SU-DHL-6 (cell line): ENCODE measurements around the gene COL20A1.

Experiments used
- H2AFZ ChIP-seq: fragments of 200-600 bp; sonication (generic); 2 replicates; pipeline ENCODE4 v1.6.1; 2014; ENCODE audit warnings: low read depth, mild to moderate bottlenecking, moderate library complexity, mixed read lengths, antibody characterized with exemption, low read length; ENCODE audit not compliant: severe bottlenecking
- H3F3A ChIP-seq: fragments of 200-600 bp; shearing (Covaris generic); 2 replicates; pipeline ENCODE4 v1.6.0; 2016; ENCODE audit warnings: antibody characterized with exemption, mild to moderate bottlenecking; ENCODE audit not compliant: insufficient read depth
- H3K27ac ChIP-seq: fragments of 200-600 bp; sonication (generic); 2 replicates; pipeline ENCODE4 v1.5.1; 2016; ENCODE audit warnings: low read depth, mild to moderate bottlenecking, low read length, moderate library complexity, mixed read lengths
- H3K27me3 ChIP-seq: fragments of 200-600 bp; sonication (generic), shearing (Covaris generic); 2 replicates; pipeline ENCODE4 v1.6.0; 2014; ENCODE audit warnings: mild to moderate bottlenecking, low read length
- H3K36me3 ChIP-seq: fragments of 200-600 bp; sonication (generic); 2 replicates; pipeline ENCODE4 v1.6.1; 2014; ENCODE audit warnings: mild to moderate bottlenecking, low read length, mixed read lengths
- H3K4me2 ChIP-seq: fragments of 300-600, 200-600 bp; shearing (Covaris generic), sonication (generic); 2 replicates; pipeline ENCODE4 v1.6.0; 2014; ENCODE audit warnings: low read length, low read depth, mild to moderate bottlenecking; ENCODE audit not compliant: poor library complexity, severe bottlenecking
- H3K4me3 ChIP-seq: fragments of 200-600 bp; sonication (generic); 2 replicates; pipeline ENCODE4 v1.5.1; 2014; ENCODE audit warnings: antibody characterized with exemption, low read length, mild to moderate bottlenecking, mixed read lengths; ENCODE audit not compliant: insufficient read depth, poor library complexity, severe bottlenecking
- H3K79me2 ChIP-seq: fragments of 200-600 bp; sonication (generic); 2 replicates; pipeline ENCODE4 v1.6.1; 2014; ENCODE audit warnings: mild to moderate bottlenecking, low read length, moderate library complexity; ENCODE audit not compliant: insufficient read depth
- H3K9ac ChIP-seq: fragments of 200-600 bp; sonication (generic); 2 replicates; pipeline ENCODE4 v1.7.0; 2014; ENCODE audit warnings: mild to moderate bottlenecking, low read length
- H3K9me2 ChIP-seq: fragments of 200-600 bp; sonication (generic); replicated peaks from 2 replicates; pipeline ENCODE4 v1.6.1; 2014; ENCODE audit warnings: low read length; ENCODE audit not compliant: insufficient read depth
- H3K9me3 ChIP-seq: fragments of 200-600 bp; sonication (generic); 2 replicates; pipeline ENCODE4 v1.6.1; 2014; ENCODE audit warnings: low read length, mixed read lengths; ENCODE audit not compliant: insufficient read depth
- H4K20me1 ChIP-seq: fragments of 200-600 bp; sonication (generic); 2 replicates; pipeline ENCODE4 v1.6.1; 2014; ENCODE audit warnings: low read depth, mild to moderate bottlenecking, antibody characterized with exemption, low read length, moderate library complexity, mixed read lengths
- EZH2phosphoT487 ChIP-seq: fragments of 200-600 bp; sonication (generic), shearing (Covaris generic); conservative IDR thresholded peaks from 2 replicates; pipeline ENCODE4 v1.6.1; 2018; ENCODE audit warnings: mild to moderate bottlenecking, antibody characterized with exemption, low read length, moderate library complexity, mixed read lengths
- TF ChIP-seq, protein P1 (sequence below): fragments of 200-600 bp; sonication (generic); IDR thresholded peaks from one replicate; pipeline ENCODE4 v1.5.1; 2017; ENCODE audit warnings: antibody characterized with exemption, mild to moderate bottlenecking, low read length, moderate library complexity; ENCODE audit not compliant: insufficient read depth, poor library complexity, severe bottlenecking

COL20A1 gene

DNA sequence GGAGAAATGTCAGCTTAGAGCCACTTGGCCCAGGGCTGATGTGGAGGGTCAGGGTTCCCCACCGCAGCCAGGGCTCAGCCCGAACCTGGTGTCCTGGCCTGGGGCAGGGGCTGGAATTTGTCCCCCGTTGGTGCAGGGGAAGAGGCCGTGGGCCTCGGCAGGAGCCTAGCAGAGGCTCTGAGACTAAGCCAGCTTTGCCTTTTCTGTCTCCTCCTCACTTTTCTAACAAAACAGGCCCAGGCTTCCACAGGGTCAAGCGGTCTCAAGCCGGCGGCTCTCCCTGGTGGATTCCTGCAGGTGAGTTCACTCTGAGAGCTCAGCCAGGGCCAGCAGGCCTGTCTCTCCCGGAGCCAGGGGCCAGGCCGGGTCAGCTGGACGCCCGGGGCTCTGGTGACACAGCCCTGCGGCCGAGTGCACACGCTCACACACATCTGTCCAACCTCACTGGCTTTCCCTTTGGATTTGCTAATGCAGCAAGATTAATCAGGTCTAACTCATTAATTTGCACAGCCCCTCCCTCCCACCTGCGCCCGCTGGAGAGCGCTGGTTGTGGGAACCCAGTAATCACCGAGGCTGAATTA, 71.1 kb downstream of the COL20A1 start:
- Histone ChIP-seq H3K36me3 (no peaks in the 10 kb centered on the region), H3K4me2 (no peak overlapping the region), H3F3A (no peaks in the 10 kb centered on the region), H3K9me2 (no peaks in the 10 kb centered on the region), H3K4me3 (no peak overlapping the region), H3K9ac (no peak overlapping the region), H3K27me3 (no peaks in the 10 kb centered on the region), H2AFZ (no peak overlapping the region), H3K9me3 (no peaks in the 10 kb centered on the region), H3K79me2 (no peaks in the 10 kb centered on the region), H4K20me1 (no peaks in the 10 kb centered on the region), H3K27ac (no peak overlapping the region)
- TF ChIP-seq EZH2phosphoT487: no peak
- TF ChIP-seq, protein P1, sequence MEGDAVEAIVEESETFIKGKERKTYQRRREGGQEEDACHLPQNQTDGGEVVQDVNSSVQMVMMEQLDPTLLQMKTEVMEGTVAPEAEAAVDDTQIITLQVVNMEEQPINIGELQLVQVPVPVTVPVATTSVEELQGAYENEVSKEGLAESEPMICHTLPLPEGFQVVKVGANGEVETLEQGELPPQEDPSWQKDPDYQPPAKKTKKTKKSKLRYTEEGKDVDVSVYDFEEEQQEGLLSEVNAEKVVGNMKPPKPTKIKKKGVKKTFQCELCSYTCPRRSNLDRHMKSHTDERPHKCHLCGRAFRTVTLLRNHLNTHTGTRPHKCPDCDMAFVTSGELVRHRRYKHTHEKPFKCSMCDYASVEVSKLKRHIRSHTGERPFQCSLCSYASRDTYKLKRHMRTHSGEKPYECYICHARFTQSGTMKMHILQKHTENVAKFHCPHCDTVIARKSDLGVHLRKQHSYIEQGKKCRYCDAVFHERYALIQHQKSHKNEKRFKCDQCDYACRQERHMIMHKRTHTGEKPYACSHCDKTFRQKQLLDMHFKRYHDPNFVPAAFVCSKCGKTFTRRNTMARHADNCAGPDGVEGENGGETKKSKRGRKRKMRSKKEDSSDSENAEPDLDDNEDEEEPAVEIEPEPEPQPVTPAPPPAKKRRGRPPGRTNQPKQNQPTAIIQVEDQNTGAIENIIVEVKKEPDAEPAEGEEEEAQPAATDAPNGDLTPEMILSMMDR: no peak

DNA sequence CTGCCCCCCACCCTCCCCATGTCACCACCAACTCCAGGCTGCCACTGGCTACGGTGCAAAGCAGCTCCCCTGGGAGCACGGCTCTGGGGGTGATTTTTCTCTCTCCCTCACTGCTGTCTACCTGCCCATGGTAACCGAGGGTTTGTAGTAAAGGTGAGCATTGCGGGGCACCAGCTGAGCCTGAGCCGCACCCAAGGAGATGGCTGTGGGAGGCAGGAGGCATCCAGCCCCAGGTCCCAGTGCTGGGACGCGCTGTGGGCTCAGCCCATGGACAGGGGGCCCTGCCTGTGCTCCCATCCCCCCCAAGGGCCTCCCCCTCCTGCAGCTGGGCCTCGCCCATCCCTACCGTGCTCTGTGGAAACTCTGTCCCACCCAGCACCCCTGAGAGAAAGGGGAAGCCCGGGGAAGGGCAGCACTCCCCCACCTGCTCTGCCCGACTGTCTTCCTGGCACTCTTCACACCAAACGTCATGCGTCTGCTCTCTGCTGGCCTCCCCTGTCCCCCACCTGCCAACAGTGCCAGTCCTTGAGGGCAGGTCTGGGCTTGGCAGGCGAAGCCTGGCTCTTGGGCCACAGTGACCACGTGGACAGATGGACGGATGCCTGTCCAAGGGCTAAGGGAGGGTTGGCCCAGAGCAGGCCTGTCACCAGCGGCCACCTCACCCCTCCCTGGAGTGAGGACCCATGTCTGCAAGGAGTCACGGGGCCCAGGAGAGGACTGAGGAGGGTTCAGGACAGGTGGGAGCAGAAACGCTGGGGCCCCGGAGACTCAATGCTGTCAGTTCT, 72.0 kb downstream of the COL20A1 start:
- no peaks in the 10 kb centered on the region for H3F3A ChIP-seq
- no peaks in the 10 kb centered on the region for H4K20me1 ChIP-seq
- TF ChIP-seq, protein P1: no peak
- TF ChIP-seq EZH2phosphoT487: no peak
- no peak overlapping the region for H3K4me3 ChIP-seq
- no peak overlapping the region for H2AFZ ChIP-seq
- H3K27ac ChIP-seq: no peak overlapping the region
- H3K27me3 ChIP-seq: no peaks in the 10 kb centered on the region
- no peak overlapping the region for H3K4me2 ChIP-seq
- H3K79me2 ChIP-seq: no peaks in the 10 kb centered on the region
- H3K9me3 ChIP-seq: no peaks in the 10 kb centered on the region
- no peaks in the 10 kb centered on the region for H3K36me3 ChIP-seq
- no peak overlapping the region for H3K9ac ChIP-seq
- H3K9me2 ChIP-seq: no peaks in the 10 kb centered on the region

- Histone ChIP-seq H3K9me3 (no peaks in the 10 kb centered on the region), H3K36me3 (no peaks in the 10 kb centered on the region), H2AFZ (no peak overlapping the region), H3K9me2 (no peaks in the 10 kb centered on the region), H3K27ac (no peak overlapping the region), H3K27me3 (no peaks in the 10 kb centered on the region), H3K4me2 (no peak overlapping the region), H3K79me2 (no peaks in the 10 kb centered on the region), H3K4me3 (no peak overlapping the region), H3K9ac (no peak overlapping the region), H3F3A (no peaks in the 10 kb centered on the region), H4K20me1 (no peaks in the 10 kb centered on the region)
- TF ChIP-seq EZH2phosphoT487: no peak
- TF ChIP-seq, protein P1: no peak
Observed at GRCh38 chr20:63365601-63366389, 72.8 kb downstream of the COL20A1 start.
